Gastrocnemius medialis (tissue), 4 donors: ENCODE results near the gene ABTB1.

Experiments used
- POLR2A ChIP-seq, 2 donors: fragments of 450-650 bp; IDR thresholded peaks; one replicate each; pipeline ENCODE4 v1.6.1; 2017; ENCODE audit warnings: antibody characterized with exemption in 2 of 2, mild to moderate bottlenecking in 2 of 2, moderate library complexity in 2 of 2
- TF ChIP-seq, protein P1 (sequence below), 5 experiments: fragments of 450-650 bp in 3 of 5; fragments of 200-600 bp in 2 of 5; sonication (generic) in 2 of 5; IDR thresholded peaks in 4 of 5; conservative IDR thresholded peaks in 1 of 5; 1 replicate in 4 of 5; 2 replicates in 1 of 5; pipeline ENCODE4 v1.5.1; 2016 to 2019; ENCODE audit warnings: antibody characterized with exemption in 5 of 5, mild to moderate bottlenecking in 3 of 5, moderate library complexity in 3 of 5

DNA sequence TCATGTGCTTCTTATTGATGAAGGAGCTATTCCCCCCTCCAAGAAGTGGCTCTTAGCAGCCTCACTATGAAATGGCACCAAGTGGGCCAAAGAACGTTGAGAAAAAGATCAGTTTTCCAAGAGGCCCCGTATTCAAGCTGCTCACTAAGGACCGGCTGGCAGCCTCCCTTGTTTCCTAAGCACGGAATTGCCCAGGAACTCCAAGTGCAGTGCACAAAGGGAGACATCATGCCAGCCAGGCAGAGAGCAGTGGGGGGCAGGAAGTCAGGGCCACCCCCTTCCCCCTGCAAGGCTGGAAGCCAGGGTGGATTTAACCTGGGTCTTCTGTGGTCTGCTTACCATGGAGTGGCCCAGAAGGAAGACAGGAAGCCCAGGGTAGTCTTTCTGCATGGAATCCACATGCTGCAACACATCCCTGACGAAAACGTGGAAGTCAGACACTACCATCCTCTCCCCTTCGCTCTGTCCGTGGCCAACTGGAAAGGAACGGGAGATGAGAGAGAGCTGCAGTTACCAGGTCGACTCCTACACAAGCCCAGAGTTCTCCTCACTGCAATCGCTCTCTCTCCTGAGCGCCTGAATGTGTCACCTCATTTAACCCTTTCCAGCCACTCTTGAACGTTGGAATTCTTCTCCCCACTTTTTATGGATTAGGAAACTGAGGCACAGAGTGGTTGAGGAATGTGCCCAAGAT lies 49.5 kb downstream of the ABTB1 start:
- TF ChIP-seq, protein P1, sequence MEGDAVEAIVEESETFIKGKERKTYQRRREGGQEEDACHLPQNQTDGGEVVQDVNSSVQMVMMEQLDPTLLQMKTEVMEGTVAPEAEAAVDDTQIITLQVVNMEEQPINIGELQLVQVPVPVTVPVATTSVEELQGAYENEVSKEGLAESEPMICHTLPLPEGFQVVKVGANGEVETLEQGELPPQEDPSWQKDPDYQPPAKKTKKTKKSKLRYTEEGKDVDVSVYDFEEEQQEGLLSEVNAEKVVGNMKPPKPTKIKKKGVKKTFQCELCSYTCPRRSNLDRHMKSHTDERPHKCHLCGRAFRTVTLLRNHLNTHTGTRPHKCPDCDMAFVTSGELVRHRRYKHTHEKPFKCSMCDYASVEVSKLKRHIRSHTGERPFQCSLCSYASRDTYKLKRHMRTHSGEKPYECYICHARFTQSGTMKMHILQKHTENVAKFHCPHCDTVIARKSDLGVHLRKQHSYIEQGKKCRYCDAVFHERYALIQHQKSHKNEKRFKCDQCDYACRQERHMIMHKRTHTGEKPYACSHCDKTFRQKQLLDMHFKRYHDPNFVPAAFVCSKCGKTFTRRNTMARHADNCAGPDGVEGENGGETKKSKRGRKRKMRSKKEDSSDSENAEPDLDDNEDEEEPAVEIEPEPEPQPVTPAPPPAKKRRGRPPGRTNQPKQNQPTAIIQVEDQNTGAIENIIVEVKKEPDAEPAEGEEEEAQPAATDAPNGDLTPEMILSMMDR (IDR thresholded peaks at IDR 0.05 in 4 of 5, conservative IDR thresholded peaks at IDR 0.05 in 1 of 5): no peak
- no peak for TF ChIP-seq POLR2A (IDR thresholded peaks at IDR 0.05)
